Dedifferentiated amniotic fluid mesenchymal stem cell (primary cell): ENCODE measurements around the gene ITSN1.
"Not testable (repeated sequence)": the region's sequence is repeated elsewhere in the genome, so short reads cannot be mapped to it uniquely, and the experiment has no call there.

Experiments
- DNase-seq: peaks from one replicate; pipeline ENCODE4 v3.0.0-alpha.2; 2016; ENCODE audit errors: extremely low spot score

ITSN1 gene

DNA sequence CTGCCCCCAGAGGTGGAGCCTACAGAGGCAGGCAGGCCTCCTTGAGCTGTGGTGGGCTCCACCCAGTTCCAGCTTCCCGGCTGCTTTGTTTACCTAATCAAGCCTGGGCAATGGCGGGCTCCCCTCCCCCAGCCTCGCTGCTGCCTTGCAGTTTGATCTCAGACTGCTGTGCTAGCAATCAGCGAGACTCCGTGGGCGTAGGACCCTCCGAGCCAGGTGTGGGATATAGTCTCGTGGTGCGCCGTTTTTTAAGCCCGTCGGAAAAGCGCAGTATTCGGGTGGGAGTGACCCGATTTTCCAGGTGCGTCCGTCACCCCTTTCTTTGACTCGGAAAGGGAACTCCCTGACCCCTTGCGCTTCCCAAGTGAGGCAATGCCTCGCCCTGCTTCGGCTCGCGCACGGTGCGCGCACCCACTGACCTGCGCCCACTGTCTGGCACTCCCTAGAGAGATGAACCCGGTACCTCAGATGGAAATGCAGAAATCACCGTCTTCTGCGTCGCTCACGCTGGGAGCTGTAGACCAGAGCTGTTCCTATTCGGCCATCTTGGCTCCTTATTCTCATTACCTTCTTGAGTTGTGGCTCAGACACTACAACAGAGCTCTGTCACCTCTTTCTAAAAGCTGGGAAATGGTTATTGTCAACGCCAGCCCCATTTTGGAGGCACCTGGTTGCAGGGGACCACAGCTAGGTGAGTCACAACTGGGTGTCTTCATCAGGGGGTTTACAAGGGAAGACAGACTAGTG lies 288.9 kb downstream of the ITSN1 start:
- not testable (repeated sequence) for DNase-seq

DNA sequence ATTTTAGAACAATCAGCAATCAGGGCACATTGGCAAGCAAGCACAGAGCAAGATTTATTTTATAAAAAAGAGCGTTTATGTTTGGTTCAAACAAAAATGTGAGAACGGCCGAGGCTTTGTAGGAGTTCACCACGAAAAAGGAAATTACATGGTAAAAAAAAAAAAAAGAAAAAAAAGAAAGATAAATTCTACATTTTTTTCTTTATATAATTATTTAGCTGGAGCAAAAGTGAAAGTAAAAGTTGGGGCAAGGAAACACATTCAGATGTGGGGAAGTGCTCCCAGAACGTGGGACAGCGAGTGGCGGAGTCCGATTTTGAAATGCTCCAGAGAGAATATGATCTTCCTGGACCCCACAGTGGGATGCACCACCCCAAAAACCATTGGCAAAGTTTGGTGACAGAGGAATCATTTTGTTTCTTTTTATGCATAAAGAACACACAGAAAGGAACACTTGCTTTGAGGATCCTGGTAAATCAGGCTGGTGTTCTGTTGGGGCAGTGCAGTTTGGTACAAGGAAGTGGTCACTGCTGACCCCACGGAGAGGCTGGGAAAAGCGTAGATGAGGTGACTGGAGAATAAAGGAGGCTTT lies 289.6 kb downstream of the ITSN1 start:
- DNase-seq: no peak

DNA sequence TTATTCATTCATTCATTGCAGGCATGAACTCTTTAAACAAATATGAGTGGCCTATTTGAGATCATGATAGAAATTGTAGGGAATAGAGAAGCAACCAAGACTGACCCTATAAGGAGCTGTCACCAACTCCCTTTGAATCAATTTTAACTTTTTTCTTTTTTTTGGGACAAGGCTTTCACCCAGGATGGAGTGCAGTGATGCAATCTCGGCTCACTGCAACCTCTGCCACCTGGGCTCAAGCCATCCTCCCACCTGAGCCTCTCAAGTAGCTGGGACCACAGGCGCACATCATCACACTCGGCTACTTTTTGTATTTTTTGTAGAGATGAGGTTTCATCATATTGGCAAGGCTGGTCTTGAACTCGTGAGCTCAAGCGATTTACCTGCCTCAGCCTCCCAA lies 290.4 kb downstream of the ITSN1 start:
- DNase-seq: no peak

GRCh38 chr21:33936301-33937038 lies 294.2 kb downstream of the ITSN1 start:
- no peak for DNase-seq

DNA sequence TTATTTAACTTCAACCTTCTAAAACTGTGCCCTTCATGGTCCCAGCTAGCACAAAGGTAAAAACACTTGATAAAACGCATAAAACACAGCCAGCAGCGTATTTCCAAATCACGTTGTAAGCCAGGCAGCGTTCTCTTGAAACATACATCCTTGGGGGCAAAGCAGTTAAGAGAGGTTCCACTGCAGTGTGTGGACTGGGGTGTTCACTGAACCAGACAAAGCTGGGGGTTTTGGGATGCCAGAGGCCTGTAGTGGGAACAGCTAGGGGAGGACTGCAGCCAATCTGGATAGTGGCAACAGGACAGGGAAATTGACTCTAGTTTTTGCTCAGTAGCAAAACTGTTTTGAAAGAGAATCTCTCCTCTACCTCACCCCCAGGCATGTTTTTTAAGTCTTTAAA lies 294.8 kb downstream of the ITSN1 start:
- DNase-seq: no peak

- DNase-seq: no peak
These were observed 295.6 kb downstream of the ITSN1 start for GRCh38 chr21:33937931-33938339.

DNA sequence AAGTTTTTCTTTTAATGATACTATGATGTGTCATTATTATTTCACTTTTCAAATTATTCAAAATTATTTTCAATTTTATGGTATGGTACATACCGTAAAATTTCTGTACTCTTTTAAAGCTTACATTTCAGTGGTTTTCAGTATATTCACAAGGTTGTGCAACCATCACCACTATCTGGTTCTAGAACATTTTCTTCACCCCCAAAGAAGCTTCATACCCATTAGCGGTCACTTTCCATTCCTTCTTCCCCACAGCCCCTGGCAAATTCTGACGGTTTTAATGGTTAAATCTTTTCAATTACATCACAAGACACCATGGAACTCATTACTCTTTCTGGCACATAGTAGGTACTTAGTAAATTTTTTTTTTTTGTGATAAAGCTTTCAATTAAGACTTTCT lies 296.1 kb downstream of the ITSN1 start:
- DNase-seq: no peak

- DNase-seq: no peak
These were observed 296.9 kb downstream of the ITSN1 start for GRCh38 chr21:33939226-33939625.

GRCh38 chr21:33940164-33940880 lies 298.0 kb downstream of the ITSN1 start:
- no peak for DNase-seq

DNA sequence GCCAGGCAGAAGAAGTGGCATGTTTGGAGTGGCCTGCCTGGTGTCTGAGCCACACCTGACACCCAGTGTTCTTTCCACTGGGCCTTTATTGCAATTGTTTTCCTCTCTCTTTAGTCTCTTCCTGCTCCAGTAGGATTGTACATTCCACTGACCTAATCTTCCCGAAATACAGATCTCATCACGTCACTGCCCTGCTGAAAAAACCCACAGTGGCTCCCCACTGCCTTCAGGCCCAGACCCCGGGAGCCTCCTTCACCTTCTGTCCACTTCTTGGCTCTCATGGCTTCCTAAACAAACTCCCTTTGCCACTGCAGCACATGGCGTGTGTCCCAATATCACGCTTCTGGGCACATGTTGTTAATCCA lies 298.6 kb downstream of the ITSN1 start:
- no peak for DNase-seq

DNA sequence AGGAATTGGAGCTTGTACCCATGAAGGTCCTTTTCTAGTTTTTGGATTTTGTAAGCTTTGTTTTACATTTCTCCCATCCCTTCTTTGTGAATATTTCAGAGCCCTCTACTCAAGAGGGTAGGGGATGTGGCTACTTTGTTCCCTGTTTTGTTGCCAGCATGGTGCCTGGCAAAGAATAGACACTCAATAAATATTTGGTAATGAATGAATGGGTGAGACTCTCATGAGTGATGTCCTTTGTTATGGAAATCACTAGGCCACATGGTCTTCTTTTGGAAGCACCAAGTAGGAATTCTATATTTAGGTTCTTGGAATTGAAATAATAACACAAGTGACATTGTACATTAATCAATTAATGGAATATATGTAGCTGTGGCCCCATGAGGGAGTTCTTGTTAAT lies 300.1 kb downstream of the ITSN1 start:
- DNase-seq: no peak

- no peak for DNase-seq
These were observed 301.0 kb downstream of the ITSN1 start for GRCh38 chr21:33943293-33943692.

GRCh38 chr21:33944185-33944763 lies 302.0 kb downstream of the ITSN1 start:
- no peak for DNase-seq

DNA sequence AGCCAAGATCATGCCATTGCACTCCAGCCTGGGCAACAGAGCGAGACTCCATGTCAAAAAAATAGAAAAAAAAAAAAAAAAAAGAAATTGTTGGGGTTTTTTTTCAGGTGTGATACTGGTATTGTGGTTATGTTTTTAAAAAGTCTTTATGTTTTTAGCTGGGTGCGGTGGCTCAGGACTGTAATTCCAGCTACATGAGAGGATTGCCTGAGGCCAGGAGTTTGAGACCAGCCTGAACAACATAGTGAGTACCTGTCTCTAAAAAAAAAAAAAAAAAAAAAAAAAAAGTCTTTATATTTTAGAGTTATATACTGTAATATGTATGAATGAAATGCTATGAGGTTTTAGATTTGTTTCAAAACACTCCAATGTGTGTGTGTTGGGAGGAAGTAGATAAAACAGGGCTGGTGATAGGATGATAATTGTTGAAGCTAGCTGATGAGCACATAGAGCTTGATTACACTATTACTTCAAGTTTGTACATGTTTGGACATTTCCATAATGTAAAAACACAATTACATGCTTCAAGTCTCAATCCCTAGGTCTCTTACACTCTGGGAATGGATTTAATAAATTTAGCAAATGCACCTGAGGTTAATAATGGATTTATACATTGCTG lies 303.5 kb downstream of the ITSN1 start:
- no peak for DNase-seq

- peak; percentile 97 for DNase-seq
These were observed 305.3 kb downstream of the ITSN1 start for GRCh38 chr21:33947451-33948095.

DNA sequence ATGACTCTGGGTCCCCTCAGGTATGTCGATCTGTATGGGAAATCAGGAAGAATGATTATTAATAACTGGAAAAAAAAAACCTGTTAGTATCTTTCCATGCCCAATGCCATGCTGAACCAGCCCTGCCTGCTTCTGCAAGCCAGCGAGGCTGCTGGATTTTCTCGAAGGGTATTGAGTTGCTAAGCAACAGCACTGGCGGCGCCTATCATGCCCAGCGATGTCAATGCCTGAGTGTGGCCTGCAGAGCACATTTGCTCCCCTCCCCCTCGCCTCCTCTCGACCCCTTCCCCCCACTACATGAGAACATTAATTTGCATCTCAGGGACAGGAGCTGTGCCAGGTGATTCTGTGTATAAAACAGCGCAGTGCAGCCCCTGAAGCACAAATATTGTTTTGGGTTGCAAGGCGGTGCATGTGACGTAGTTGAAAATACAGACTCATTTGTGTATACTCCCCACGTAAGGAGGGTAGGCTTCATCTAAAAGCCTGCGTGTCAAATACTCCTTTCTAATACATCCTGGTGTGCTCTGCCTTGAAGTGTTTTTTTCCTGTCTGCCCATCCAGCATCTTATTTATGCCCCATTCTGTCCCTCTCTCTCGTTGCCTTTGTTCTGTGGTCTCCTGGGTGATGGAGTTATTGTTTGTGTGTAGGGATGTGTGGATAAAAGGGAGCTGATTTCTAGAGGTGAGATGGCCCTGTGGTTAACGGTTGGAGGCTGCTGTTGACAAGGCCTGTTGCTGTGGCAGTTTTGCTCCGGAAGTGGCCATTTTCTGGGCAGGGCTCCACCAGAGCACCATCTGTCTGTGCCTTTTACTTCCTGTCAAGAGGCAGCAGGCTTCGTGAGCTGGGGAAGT lies 306.0 kb downstream of the ITSN1 start:
- DNase-seq: peak; percentile 23

GRCh38 chr21:33948951-33949444 lies 306.7 kb downstream of the ITSN1 start:
- no peak for DNase-seq
